DND-41 (cell line): ENCODE measurements around the gene NPR1.
"Not testable (repeated sequence)": the region's sequence is repeated elsewhere in the genome, so short reads cannot be mapped to it uniquely, and the experiment has no call there.

Experiments used
- CTCF ChIP-seq: IDR thresholded peaks from 2 replicates; pipeline ENCODE4 v1.5.1; 2012; ENCODE audit warnings: borderline replicate concordance, low read length, moderate library complexity, mild to moderate bottlenecking; ENCODE audit not compliant: poor library complexity, severe bottlenecking; ENCODE audit errors: extremely low read depth
- EZH2 ChIP-seq: IDR thresholded peaks from 3 replicates; pipeline ENCODE4 v1.6.1; 2012; ENCODE audit warnings: borderline replicate concordance, low read depth, mild to moderate bottlenecking, moderate library complexity, low read length, inconsistent platforms; ENCODE audit not compliant: severe bottlenecking

- TF ChIP-seq CTCF, EZH2: not testable (repeated sequence)
Measured at GRCh38 chr1:153724634-153725033, 46.1 kb downstream of the NPR1 start.
